A549 (cell line): ENCODE results near the gene CARS1. TPM values are rescaled to one million over a fixed set of nuclear protein-coding genes. Genes with fewer than 3 reads are reported as not detected.

Experiments
- ATAC-seq, 2 experiments: fragments of 200-7000 bp in 1 of 2; fragments of >200 bp in 1 of 2; cut with Nextera tagmentation in 1 of 2; cut with Tn5 transposase in 1 of 2; 3 replicates each; pipeline versions ENCODE4 v1.8.0 to v1.9.1; 2018 to 2020; ENCODE audit warnings: mild to moderate bottlenecking in 1 of 2, moderate library complexity in 1 of 2
- CTCF ChIA-PET: fragments of 300-600 bp; sonication (Branson Sonifier 250); formaldehyde crosslinking; extraction: SDS; loops from one replicate; lab custom pipeline; 2021; ENCODE audit warnings: antibody characterized with exemption, inconsistent platforms; lab: Yijun Ruan, JAX
- POLR2A ChIA-PET: fragments of 350-600 bp; formaldehyde crosslinking; extraction: SDS; loops from one replicate; lab custom pipeline; 2021; ENCODE audit warnings: antibody characterized with exemption, inconsistent platforms; lab: Yijun Ruan, JAX
- DNase-seq, 2 experiments: peaks; one replicate each; pipeline versions ENCODE4 v3.0.0 to v3.0.0-alpha.2; 2011 to 2016; ENCODE audit warnings: low read depth in 1 of 2, low spot score in 1 of 2
- FAIRE-seq: peaks from 2 replicates; lab custom pipeline; 2011; peaks lifted over from hg19 to GRCh38; lab: Jason Lieb, UNC
- H3K27ac ChIP-seq, 2 experiments: fragments of >200 bp; sonication (Bioruptor Twin); formaldehyde crosslinking; 3 replicates each; pipeline ENCODE4 v1.5.1; 2016 to 2017
- H3K4me1 ChIP-seq: fragments of >200 bp; sonication (Bioruptor Twin); formaldehyde crosslinking; 3 replicates; pipeline ENCODE4 v1.6.1; 2016
- H3K4me2 ChIP-seq: fragments of >200 bp; sonication (Bioruptor Twin); formaldehyde crosslinking; 3 replicates; pipeline ENCODE4 v1.6.1; 2016
- H3K4me3 ChIP-seq: fragments of >200 bp; sonication (Bioruptor Twin); formaldehyde crosslinking; 3 replicates; pipeline ENCODE4 v1.5.1; 2016
- H3K9me3 ChIP-seq: fragments of >200 bp; sonication (Bioruptor Twin); formaldehyde crosslinking; 3 replicates; pipeline ENCODE4 v1.6.1; 2016
- BHLHE40 ChIP-seq: IDR thresholded peaks from 2 replicates; pipeline ENCODE4 v1.6.1; 2012; ENCODE audit warnings: low read depth, low read length, inconsistent platforms
- CBX2 ChIP-seq: fragments of 200-600 bp; sonication (generic); IDR thresholded peaks from 2 replicates; pipeline ENCODE4 v1.6.1; 2016; ENCODE audit warnings: low read depth, mild to moderate bottlenecking, borderline replicate concordance
- CBX8 ChIP-seq: fragments of 200-600 bp; sonication (generic); IDR thresholded peaks from 2 replicates; pipeline ENCODE4 v1.6.1; 2016
- CEBPB ChIP-seq, 2 experiments: fragments of >200 bp in 1 of 2; sonication (Bioruptor Twin) in 1 of 2; formaldehyde crosslinking in 1 of 2; IDR thresholded peaks; 2 replicates each; pipeline ENCODE4 v1.6.1; 2012 to 2016
- EHF ChIP-seq: fragments of 250-450 bp; sonication (Bioruptor Pico); IDR thresholded peaks from 2 replicates; pipeline ENCODE4 v1.5.0; 2020; ENCODE audit warnings: mild to moderate bottlenecking
- EHMT2 ChIP-seq: fragments of 200-600 bp; sonication (generic); IDR thresholded peaks from 2 replicates; pipeline ENCODE4 v1.6.1; 2016; ENCODE audit warnings: antibody characterized with exemption, low read depth, mild to moderate bottlenecking, moderate library complexity
- EP300 ChIP-seq, 2 experiments: fragments of >200 bp; sonication (Bioruptor Twin); formaldehyde crosslinking; IDR thresholded peaks; 2 replicates in 1 of 2; 3 replicates in 1 of 2; pipeline ENCODE4 v1.6.1; 2016 to 2017
- ESRRA ChIP-seq: fragments of 150-350 bp; IDR thresholded peaks from 2 replicates; pipeline ENCODE4 v1.6.1; 2014; ENCODE audit warnings: mild to moderate bottlenecking, low read length, borderline replicate concordance
- FOSB ChIP-seq: fragments of 250-450 bp; sonication (Bioruptor Pico); IDR thresholded peaks from 2 replicates; pipeline ENCODE4 v1.5.0; 2020; ENCODE audit warnings: mild to moderate bottlenecking, moderate library complexity
- FOSL2 ChIP-seq, 2 experiments: fragments of 450-650 bp in 1 of 2; fragments of >200 bp in 1 of 2; sonication (Bioruptor Twin) in 1 of 2; formaldehyde crosslinking; IDR thresholded peaks; 2 replicates each; pipeline versions ENCODE4 v1.5.0 to v1.6.1; 2016 to 2020; ENCODE audit warnings: mild to moderate bottlenecking in 1 of 2, moderate library complexity in 1 of 2
- HOXB5 ChIP-seq: fragments of 250-450 bp; sonication (Bioruptor Pico); IDR thresholded peaks from 2 replicates; pipeline ENCODE4 v1.5.0; 2020; ENCODE audit warnings: mild to moderate bottlenecking, moderate library complexity
- JUNB ChIP-seq: fragments of >200 bp; sonication (Bioruptor Twin); formaldehyde crosslinking; IDR thresholded peaks from 2 replicates; pipeline ENCODE4 v1.6.1; 2016
- KDM1A ChIP-seq: fragments of 200-600 bp; sonication (generic); IDR thresholded peaks from 2 replicates; pipeline ENCODE4 v1.6.1; 2016; ENCODE audit warnings: low read depth, mild to moderate bottlenecking
- KDM5A ChIP-seq: fragments of 200-600 bp; sonication (generic); IDR thresholded peaks from 2 replicates; pipeline ENCODE4 v1.6.1; 2016; ENCODE audit warnings: antibody characterized with exemption, mild to moderate bottlenecking
- MAFK ChIP-seq: fragments of 450-650 bp; IDR thresholded peaks from 2 replicates; pipeline ENCODE4 v1.6.1; 2014; ENCODE audit not compliant: partially characterized antibody
- MAZ ChIP-seq: fragments of 150-350 bp; IDR thresholded peaks from 2 replicates; pipeline ENCODE4 v1.6.1; 2014; ENCODE audit warnings: antibody characterized with exemption, low read depth, low read length, borderline replicate concordance
- NFE2L2 ChIP-seq: fragments of 150-350 bp; conservative IDR thresholded peaks from 2 replicates; pipeline ENCODE4 v1.6.1; 2014; ENCODE audit warnings: low read length
- POLR2A ChIP-seq: IDR thresholded peaks from 2 replicates; pipeline ENCODE4 v1.6.1; 2012; ENCODE audit warnings: mild to moderate bottlenecking, low read length
- POLR2AphosphoS2 ChIP-seq: conservative IDR thresholded peaks from 2 replicates; pipeline ENCODE4 v1.6.1; 2012; ENCODE audit warnings: low read length, improper control_type of control experiment, inconsistent platforms
- RNF2 ChIP-seq: fragments of 200-600 bp; sonication (generic); IDR thresholded peaks from 2 replicates; pipeline ENCODE4 v1.6.1; 2016; ENCODE audit warnings: low read depth, mild to moderate bottlenecking, antibody characterized with exemption, moderate library complexity, borderline replicate concordance
- SMC3 ChIP-seq: fragments of >200 bp; sonication (Bioruptor Twin); formaldehyde crosslinking; IDR thresholded peaks from 3 replicates; pipeline ENCODE4 v1.6.1; 2018; ENCODE audit warnings: inconsistent platforms
- SREBF2 ChIP-seq: fragments of 450-650 bp; IDR thresholded peaks from 2 replicates; pipeline ENCODE4 v1.6.1; 2014; ENCODE audit warnings: mild to moderate bottlenecking, moderate library complexity
- TFCP2L1 ChIP-seq: fragments of 250-450 bp; sonication (Bioruptor Pico); IDR thresholded peaks from 2 replicates; pipeline ENCODE4 v1.5.0; 2021; ENCODE audit warnings: mild to moderate bottlenecking
- TP53 ChIP-seq: fragments of 250-450 bp; sonication (Bioruptor Pico); IDR thresholded peaks from 2 replicates; pipeline ENCODE4 v1.5.0; 2021; ENCODE audit warnings: mild to moderate bottlenecking, moderate library complexity
- ZC3H11A ChIP-seq: fragments of 450-650 bp; IDR thresholded peaks from 2 replicates; pipeline ENCODE4 v1.6.1; 2014; ENCODE audit warnings: antibody characterized with exemption, mild to moderate bottlenecking
- ZFP36 ChIP-seq: fragments of 450-650 bp; IDR thresholded peaks from 2 replicates; pipeline ENCODE4 v1.6.1; 2014; ENCODE audit warnings: borderline replicate concordance; ENCODE audit not compliant: partially characterized antibody
- ZSCAN20 ChIP-seq: fragments of 250-450 bp; sonication (Bioruptor Pico); IDR thresholded peaks from 2 replicates; pipeline ENCODE4 v1.8.0; 2022; ENCODE audit warnings: mild to moderate bottlenecking, moderate library complexity
- WGBS: methylation state at CpG from one replicate; pipeline ENCODE4 v1.1.6; 2017; ENCODE audit errors: missing lambda C conversion rate; 5-methylcytosine and 5-hydroxymethylcytosine counted together
- polyA plus RNA-seq, 4 experiments: library from polyadenylated mRNA; depleted of rRNA in 3 of 4; stranded (reverse); fragments of >200 nt; fragmentation: RNase III in 1 of 4; extraction: RNeasy Plus Mini Kit Qiagen cat#74134 plus additional on column Dnase treatment in 1 of 4; gene quantifications; 2 replicates in 3 of 4; 3 replicates in 1 of 4; pipeline ENCODE4 v1.2.3, GENCODE V29; 2011 to 2017
- TF ChIP-seq, protein P1 (sequence below): IDR thresholded peaks from 2 replicates; pipeline ENCODE4 v1.6.1; 2012
- TF ChIP-seq, protein P2 (sequence below): fragments of 250-450 bp; sonication (Bioruptor Pico); IDR thresholded peaks from 2 replicates; pipeline ENCODE4 v1.5.0; 2021; ENCODE audit warnings: mild to moderate bottlenecking, moderate library complexity, borderline replicate concordance
- TF ChIP-seq, protein P3 (sequence below): fragments of 450-650 bp; IDR thresholded peaks from 2 replicates; pipeline ENCODE4 v1.6.1; 2014; ENCODE audit warnings: antibody characterized with exemption
- TF ChIP-seq, protein P4 (sequence below): fragments of >200 bp; sonication (Bioruptor Twin); formaldehyde crosslinking; IDR thresholded peaks from 2 replicates; pipeline ENCODE4 v1.6.1; 2016

The CARS1 gene
- polyA plus RNA-seq, 2 of the 4 experiments (the other 2 are of a cell fraction), result 52.7 to 130 TPM

DNA sequence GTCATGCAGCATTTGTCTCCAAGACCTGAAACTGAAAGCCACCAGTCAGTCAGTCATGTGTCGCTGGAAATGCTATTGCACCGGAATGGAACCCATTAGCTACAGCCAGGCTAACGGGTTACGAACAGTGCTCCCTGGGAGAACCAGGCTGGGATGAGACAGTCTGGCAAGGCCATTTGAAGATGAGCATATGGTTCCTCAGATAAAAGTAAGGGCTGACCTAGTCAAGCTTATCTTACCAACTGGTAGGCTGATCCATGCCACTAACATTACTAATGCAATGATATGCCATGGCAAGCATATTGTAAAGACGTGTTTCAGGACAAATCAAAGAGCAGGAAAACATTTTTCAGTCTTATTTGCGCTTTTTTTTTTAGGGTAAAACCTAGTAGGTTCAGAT, 93.5 kb downstream of the CARS1 start:
- no peaks in the 10 kb centered on the region for H3K9me3 ChIP-seq
- H3K27ac ChIP-seq, result no peak overlapping the region
- 96% methylated on average over 6 of the region's 6 CpGs for WGBS
- ATAC-seq (no peak), FAIRE-seq (no peak)
- no peak overlapping the region for H3K4me2 ChIP-seq
- POLR2A ChIA-PET, result no interaction called here
- no peak overlapping the region for H3K4me3 ChIP-seq
- TF ChIP-seq TFCP2L1 (CRISPR knock-in tag) (no peak), ZFP36 (no peak), ZC3H11A (no peak), MAZ (no peak), JUNB (no peak), POLR2A (no peak), EP300 (IDR thresholded peaks at IDR 0.05) (no peak), HOXB5 (CRISPR knock-in tag) (no peak), KDM1A (no peak), KDM5A (no peak), POLR2AphosphoS2 (no peak), TP53 (CRISPR knock-in tag) (no peak), CBX2 (no peak), BHLHE40 (no peak), CBX8 (no peak), ESRRA (no peak), CEBPB (IDR thresholded peaks at IDR 0.05) (no peak), MAFK (no peak)
- TF ChIP-seq, protein P1, sequence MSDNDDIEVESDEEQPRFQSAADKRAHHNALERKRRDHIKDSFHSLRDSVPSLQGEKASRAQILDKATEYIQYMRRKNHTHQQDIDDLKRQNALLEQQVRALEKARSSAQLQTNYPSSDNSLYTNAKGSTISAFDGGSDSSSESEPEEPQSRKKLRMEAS, result no peak
- TF ChIP-seq, protein P2, sequence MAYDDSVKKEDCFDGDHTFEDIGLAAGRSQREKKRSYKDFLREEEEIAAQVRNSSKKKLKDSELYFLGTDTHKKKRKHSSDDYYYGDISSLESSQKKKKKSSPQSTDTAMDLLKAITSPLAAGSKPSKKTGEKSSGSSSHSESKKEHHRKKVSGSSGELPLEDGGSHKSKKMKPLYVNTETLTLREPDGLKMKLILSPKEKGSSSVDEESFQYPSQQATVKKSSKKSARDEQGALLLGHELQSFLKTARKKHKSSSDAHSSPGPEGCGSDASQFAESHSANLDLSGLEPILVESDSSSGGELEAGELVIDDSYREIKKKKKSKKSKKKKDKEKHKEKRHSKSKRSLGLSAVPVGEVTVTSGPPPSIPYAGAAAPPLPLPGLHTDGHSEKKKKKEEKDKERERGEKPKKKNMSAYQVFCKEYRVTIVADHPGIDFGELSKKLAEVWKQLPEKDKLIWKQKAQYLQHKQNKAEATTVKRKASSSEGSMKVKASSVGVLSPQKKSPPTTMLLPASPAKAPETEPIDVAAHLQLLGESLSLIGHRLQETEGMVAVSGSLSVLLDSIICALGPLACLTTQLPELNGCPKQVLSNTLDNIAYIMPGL (CRISPR knock-in tag), result no peak
- TF ChIP-seq, all 56 proteins: peak for 0
- CTCF ChIA-PET, result interaction anchor here (2.1 kb wide), 1 partner anchor 12 kb away, joined by 5 read pairs; no protein-coding TSS in a partner anchor
- H3K4me1 ChIP-seq, result no peaks in the 10 kb centered on the region
- DNase-seq, result no peak

DNA sequence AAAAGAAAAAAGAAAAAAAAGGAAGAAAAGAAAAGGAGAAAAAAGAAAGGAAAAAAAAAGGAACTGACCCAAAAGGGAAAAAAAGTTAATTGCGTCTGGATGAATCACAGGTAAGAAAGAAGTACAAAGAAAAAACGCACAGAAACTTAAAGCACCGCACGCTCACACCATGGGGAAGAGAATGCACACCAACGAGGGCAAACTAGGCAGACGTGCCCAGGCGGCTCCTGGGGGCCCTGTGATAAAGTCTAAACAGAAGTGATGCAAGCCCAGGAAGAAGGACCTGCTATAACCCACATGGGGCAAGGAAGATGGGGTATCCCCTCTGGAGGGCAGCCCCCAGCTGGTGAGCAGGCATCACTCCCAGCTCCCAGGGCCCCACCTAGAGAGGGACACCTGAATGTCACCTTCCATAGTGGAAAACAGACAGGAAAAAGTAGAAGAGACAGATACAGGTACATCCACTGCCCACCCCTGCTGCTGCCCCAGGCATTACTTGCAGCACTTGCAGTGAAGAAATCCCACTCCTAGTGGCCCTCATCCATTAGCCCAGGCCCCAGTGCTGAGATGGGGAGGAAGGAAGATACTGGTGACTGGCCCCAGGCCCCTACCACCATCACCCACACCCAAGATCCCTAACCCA, 94.0 kb downstream of the CARS1 start:
- ATAC-seq, result no peak; a peak in 1 of 6 replicates
- no peak overlapping the region for H3K27ac ChIP-seq
- CTCF ChIA-PET, result interaction anchor here (1.7 to 2.1 kb wide), 2 partner anchors 13 to 33 kb away, joined by 5 read pairs; no protein-coding TSS in a partner anchor
- no peak overlapping the region for H3K4me2 ChIP-seq
- WGBS, result 94% methylated on average over 7 of the region's 7 CpGs
- no peaks in the 10 kb centered on the region for H3K4me1 ChIP-seq
- POLR2A ChIA-PET, result interaction anchor here (0.7 kb wide), 1 partner anchor 16 kb away, joined by 6 read pairs; no protein-coding TSS in a partner anchor
- DNase-seq, result no peak
- no peaks in the 10 kb centered on the region for H3K9me3 ChIP-seq
- no peak overlapping the region for H3K4me3 ChIP-seq
- no peak for FAIRE-seq
- TF ChIP-seq, protein P3, sequence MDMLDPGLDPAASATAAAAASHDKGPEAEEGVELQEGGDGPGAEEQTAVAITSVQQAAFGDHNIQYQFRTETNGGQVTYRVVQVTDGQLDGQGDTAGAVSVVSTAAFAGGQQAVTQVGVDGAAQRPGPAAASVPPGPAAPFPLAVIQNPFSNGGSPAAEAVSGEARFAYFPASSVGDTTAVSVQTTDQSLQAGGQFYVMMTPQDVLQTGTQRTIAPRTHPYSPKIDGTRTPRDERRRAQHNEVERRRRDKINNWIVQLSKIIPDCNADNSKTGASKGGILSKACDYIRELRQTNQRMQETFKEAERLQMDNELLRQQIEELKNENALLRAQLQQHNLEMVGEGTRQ, result no peak
- no peak for TF ChIP-seq EHMT2
- TF ChIP-seq SMC3, result no peak
- no peak for TF ChIP-seq SREBF2
- TF ChIP-seq, protein P4, sequence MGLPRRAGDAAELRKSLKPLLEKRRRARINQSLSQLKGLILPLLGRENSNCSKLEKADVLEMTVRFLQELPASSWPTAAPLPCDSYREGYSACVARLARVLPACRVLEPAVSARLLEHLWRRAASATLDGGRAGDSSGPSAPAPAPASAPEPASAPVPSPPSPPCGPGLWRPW, result no peak
- no peak for TF ChIP-seq JUNB
- TF ChIP-seq FOSL2 (IDR thresholded peaks at IDR 0.05), result no peak
- TF ChIP-seq FOSL2 (CRISPR knock-in tag; IDR thresholded peaks at IDR 0.05), result no peak
- TF ChIP-seq, protein P1, result no peak
- TF ChIP-seq, protein P2 (CRISPR knock-in tag), result no peak
- TF ChIP-seq ZC3H11A, result no peak
- TF ChIP-seq POLR2AphosphoS2, result no peak
- TF ChIP-seq POLR2A, result no peak
- TF ChIP-seq BHLHE40, result no peak
- TF ChIP-seq NFE2L2, result no peak
- no peak for TF ChIP-seq FOSB (CRISPR knock-in tag)
- TF ChIP-seq ZFP36, result no peak
- TF ChIP-seq EHF, result no peak
- no peak for TF ChIP-seq ZSCAN20
- no peak for TF ChIP-seq RNF2
